ENCODE measurements around the gene BAZ1B. TPM values are rescaled to one million over a fixed set of nuclear protein-coding genes. Genes with fewer than 3 reads are reported as not detected.
"Not testable (repeated sequence)": the region's sequence is repeated elsewhere in the genome, so short reads cannot be mapped to it uniquely, and the experiment has no call there.

The BAZ1B gene
- total and polyA plus RNA-seq, 12 donors, result 14.5 to 65.5 (median 43.7) TPM

- Histone ChIP-seq H3K27me3 (no peaks in the 10 kb centered on the region), H3K4me1 (replicated peaks in 1 of 2) (peaks cover 0 to 4% of the 10 kb centered on the region in 2 donors), H3K4me3 (no peak overlapping the region), H3K27ac (no peak overlapping the region), H3K9me3 (replicated peaks in 1 of 3) (no peaks in the 10 kb centered on the region), H3K36me3 (replicated peaks in 1 of 2) (no peaks in the 10 kb centered on the region)
- intact Hi-C loops (cut with DNase I), result loop anchor here in 1 of 2 donors (5.0 kb wide), 1 partner anchor 89 kb away; no protein-coding TSS in a partner anchor
- no peak for DNase-seq
- TF ChIP-seq POLR2A (IDR thresholded peaks at IDR 0.05), result no peak
- TF ChIP-seq, protein P1, sequence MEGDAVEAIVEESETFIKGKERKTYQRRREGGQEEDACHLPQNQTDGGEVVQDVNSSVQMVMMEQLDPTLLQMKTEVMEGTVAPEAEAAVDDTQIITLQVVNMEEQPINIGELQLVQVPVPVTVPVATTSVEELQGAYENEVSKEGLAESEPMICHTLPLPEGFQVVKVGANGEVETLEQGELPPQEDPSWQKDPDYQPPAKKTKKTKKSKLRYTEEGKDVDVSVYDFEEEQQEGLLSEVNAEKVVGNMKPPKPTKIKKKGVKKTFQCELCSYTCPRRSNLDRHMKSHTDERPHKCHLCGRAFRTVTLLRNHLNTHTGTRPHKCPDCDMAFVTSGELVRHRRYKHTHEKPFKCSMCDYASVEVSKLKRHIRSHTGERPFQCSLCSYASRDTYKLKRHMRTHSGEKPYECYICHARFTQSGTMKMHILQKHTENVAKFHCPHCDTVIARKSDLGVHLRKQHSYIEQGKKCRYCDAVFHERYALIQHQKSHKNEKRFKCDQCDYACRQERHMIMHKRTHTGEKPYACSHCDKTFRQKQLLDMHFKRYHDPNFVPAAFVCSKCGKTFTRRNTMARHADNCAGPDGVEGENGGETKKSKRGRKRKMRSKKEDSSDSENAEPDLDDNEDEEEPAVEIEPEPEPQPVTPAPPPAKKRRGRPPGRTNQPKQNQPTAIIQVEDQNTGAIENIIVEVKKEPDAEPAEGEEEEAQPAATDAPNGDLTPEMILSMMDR (IDR thresholded peaks at IDR 0.05), result no peak
- WGBS, 4 donors, result 87 to 92% (median 89%) methylated on average over 13 of the region's 13 CpGs
Observed at GRCh38 chr7:73431041-73431835, 90.9 kb downstream of the BAZ1B start.

DNA sequence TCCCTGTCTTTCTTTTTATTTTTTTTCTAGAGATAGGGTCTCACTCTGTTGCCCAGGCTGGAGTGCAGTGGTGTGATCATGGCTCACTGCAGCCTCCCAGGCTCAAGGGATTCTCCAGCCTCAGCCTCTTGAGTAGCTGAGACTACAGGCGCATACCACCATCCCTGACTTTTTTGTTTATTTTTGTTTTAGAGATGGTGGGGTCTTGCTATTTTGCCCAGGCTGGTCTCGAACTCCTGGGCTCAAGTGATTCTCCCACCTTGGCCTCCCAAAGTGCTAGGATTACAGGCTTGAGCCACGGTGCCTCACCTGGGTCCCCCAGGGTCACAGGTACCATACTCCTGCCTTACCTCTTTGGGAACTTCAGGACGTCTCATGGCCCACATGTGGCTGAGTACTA lies 91.6 kb downstream of the BAZ1B start:
- WGBS, 4 donors, result 80 to 92% (median 86%) methylated on average over 4 of the region's 4 CpGs
- H3K4me3 ChIP-seq; DNase-seq; H3K27me3 ChIP-seq; H3K4me1 ChIP-seq (replicated peaks in 1 of 2); H3K36me3 ChIP-seq (replicated peaks in 1 of 2); H3K27ac ChIP-seq; H3K9me3 ChIP-seq (replicated peaks in 1 of 3): not testable (repeated sequence)
- intact Hi-C loops (cut with DNase I), result loop anchor here in 1 of 2 donors (5.0 kb wide), 1 partner anchor 88 kb away; no protein-coding TSS in a partner anchor

DNA sequence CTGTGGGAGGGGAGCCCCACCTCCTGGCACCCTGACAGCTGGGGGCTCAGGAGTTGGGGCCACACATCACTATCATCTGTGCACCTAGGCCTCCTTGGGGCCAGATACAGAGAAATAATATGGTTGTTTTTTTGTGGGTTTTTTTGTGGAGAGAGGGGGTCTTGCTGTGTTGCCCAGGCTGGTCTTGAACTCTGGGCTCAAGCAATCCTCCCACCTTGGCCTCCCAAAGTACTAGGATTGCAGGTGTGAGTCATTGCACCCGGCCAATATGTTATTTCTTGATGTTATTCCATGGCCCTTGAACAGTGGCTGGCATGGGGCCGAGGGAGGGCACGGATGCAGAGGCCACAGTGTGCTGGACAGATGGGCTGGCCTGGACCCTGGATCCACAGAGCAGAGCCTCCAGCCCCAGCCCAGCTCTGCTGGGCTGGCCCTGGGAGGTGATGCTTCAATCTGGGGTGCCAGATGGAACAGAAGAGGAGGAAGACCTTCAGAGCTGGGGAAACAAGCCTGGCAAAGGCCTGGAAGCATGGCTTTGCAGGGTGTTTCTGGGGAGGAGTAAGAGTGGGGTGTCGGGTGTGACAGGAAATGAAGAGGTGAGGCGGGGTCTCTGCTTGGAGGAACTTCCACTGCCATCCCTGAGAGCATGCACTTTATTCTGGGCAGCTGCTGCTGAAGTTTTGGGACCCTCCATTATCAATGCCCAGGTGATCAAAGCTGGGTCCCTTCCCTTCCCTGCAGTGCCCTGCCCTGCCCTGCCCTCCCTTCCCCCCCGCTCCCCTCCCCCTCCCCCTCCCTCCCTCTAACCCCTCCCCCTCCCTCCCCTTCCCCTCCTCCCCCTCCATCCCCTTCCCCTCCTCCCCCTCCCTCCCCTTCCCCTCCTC lies 92.2 kb downstream of the BAZ1B start:
- no peak for DNase-seq
- intact Hi-C loops (cut with DNase I), result loop anchor here in 1 of 2 donors (5.0 kb wide), 1 partner anchor 88 kb away; no protein-coding TSS in a partner anchor

DNA sequence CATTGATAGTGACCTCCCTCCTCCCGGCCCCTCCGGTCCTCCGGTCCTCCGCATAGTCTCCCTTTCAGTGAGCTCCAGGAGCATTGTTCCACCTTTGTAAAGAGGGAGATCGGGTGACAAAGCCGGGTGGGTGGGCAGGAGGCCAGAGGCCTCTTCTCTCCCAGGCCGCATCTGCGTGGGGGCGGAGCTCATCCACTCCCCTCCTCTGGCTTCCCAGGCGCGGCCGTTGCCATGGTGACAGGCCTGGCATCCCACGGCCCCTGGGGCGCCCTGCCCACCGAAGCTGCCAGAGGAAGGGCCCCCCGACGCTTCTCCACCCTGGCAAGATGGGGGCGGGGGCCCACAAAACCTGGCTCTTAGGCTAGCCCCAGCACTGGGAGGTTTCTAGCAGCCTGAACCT lies 92.9 kb downstream of the BAZ1B start:
- intact Hi-C loops (cut with DNase I), result no loop called here
- TF ChIP-seq, protein P1 (IDR thresholded peaks at IDR 0.05), result no peak
- no peak for TF ChIP-seq POLR2A (IDR thresholded peaks at IDR 0.05)
- no peaks in the 10 kb centered on the region for H3K36me3 ChIP-seq (replicated peaks in 1 of 2)
- peaks cover 0 to 4% of the 10 kb centered on the region in 2 donors for H3K4me1 ChIP-seq (replicated peaks in 1 of 2)
- no peak overlapping the region for H3K4me3 ChIP-seq
- 58 to 67% (median 64%) methylated on average over 13 to 18 of the region's 18 CpGs; no CpG with 5 or more reads in 1 of the 4 donors for WGBS, 4 donors
- no peak for DNase-seq
- no peak overlapping the region for H3K27ac ChIP-seq
- H3K9me3 ChIP-seq (replicated peaks in 1 of 3), result no peaks in the 10 kb centered on the region
- H3K27me3 ChIP-seq, result no peaks in the 10 kb centered on the region

More for the DNA sequence above, 92.2 kb downstream of the BAZ1B start:
- Histone ChIP-seq H3K36me3 (replicated peaks in 1 of 2) (no peaks in the 10 kb centered on the region), H3K27ac (no peak overlapping the region), H3K27me3 (no peaks in the 10 kb centered on the region), H3K4me1 (replicated peaks in 1 of 2) (peaks cover 0 to 4% of the 10 kb centered on the region in 2 donors), H3K4me3 (no peak overlapping the region), H3K9me3 (replicated peaks in 1 of 3) (no peaks in the 10 kb centered on the region)
- TF ChIP-seq, protein P1 (IDR thresholded peaks at IDR 0.05), result no peak
- TF ChIP-seq POLR2A (IDR thresholded peaks at IDR 0.05), result no peak
- WGBS, 4 donors, result 74 to 83% (median 75%) methylated on average over 3 to 6 of the region's 6 CpGs

All from adrenal gland (tissue), 12 donors.